VCaP (cell line): Measurements from ENCODE around the gene RBM3.

ENCODE experiments used
- H3K27ac ChIP-seq: fragments of 450-650 bp; 2 replicates; pipeline ENCODE4 v1.5.1; 2017
- CTCF ChIP-seq: fragments of 450-650 bp; conservative IDR thresholded peaks from 2 replicates; pipeline ENCODE4 v1.5.1; 2017; ENCODE audit warnings: mild to moderate bottlenecking, moderate library complexity

RBM3 gene

DNA sequence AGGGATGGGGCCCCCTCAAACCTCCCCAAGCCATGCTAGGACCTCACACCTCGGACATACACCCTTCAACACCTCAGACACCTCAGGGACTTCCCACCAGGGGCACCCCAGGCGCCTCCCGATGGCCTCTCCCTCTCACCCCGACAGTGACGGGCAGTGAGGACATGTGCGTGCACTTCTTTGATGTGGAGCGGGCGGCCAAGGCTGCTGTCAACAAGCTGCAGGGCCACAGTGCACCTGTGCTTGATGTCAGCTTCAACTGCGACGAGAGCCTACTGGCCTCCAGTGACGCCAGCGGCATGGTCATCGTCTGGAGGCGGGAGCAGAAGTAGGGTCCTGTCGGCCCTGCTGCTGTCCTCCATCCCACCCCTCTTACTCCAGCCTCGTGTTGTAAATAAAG lies 30.4 kb downstream of the RBM3 start:
- TF ChIP-seq CTCF = no peak
- no peak overlapping the region for H3K27ac ChIP-seq

- TF ChIP-seq CTCF = no peak
- no peak overlapping the region for H3K27ac ChIP-seq
Measured at GRCh38 chrX:48606091-48606490, 31.8 kb downstream of the RBM3 start.

- no peak for TF ChIP-seq CTCF
- no peak overlapping the region for H3K27ac ChIP-seq
Measured at GRCh38 chrX:48611703-48612102, 37.4 kb downstream of the RBM3 start.

GRCh38 chrX:48613502-48614160 lies 39.3 kb downstream of the RBM3 start:
- no peak overlapping the region for H3K27ac ChIP-seq
- TF ChIP-seq CTCF = no peak

DNA sequence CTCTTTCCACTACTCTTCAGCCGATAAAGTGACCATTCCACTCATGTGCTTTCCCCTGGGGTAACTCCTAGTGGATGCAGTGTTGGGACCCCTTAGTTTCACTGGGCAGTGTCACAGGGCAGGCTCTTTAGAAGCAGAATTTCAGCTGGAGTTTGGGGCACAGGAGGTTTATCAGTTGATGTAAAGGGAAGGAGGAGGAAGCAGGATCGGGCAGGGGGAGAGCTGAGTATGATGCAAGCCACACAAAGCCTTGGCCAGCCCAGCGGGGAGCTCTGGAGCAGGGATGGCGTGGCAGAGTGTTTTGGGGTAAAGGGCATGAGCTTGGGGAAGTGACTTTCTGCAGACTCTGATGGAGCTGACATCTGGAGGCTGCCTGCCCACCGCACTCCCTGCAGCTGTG lies 42.3 kb downstream of the RBM3 start:
- H3K27ac ChIP-seq = no peak overlapping the region
- no peak for TF ChIP-seq CTCF

GRCh38 chrX:48617542-48618340 lies 43.5 kb downstream of the RBM3 start:
- H3K27ac ChIP-seq = no peak overlapping the region
- TF ChIP-seq CTCF = no peak

DNA sequence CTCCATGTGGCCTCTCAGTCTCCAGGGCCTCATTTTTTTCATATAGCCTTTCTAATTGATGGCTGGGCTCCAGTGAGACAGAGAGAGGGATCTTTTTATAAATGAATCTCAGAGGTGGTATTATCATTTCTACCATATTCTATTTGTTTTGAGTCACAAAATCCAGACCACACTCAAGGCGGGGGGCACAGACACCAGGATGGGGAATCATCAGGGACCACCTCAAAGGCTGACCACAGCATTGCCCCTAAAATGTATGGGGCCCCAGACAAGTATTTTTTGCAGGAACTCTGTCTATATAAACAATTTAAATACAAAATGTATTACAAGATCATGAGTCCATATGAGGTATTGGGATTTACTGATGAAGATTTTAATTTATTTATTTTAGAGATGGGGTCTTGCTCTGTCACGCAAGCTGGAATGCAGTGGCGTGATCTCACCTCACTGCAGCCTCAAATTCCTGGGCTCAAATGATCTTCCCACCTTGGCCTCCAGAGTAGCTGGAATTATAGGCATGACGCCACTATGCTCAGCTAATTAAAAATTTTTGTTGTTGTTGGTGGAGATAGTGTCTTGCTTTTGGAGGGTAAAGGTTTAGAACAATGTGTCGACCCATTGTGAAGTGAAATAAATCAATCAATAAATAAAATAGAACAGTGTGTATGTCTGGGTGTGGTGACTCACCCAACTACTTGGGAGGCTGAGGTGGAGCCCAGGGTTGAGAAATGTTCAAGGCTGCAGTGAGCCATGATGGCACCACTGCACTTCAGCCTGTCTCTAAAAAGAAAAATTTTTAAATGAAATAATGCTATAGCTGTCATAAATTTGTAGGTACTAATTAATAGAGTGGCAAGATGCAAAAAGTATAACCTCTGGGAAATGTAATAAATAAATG lies 52.4 kb downstream of the RBM3 start:
- TF ChIP-seq CTCF = no peak
- no peak overlapping the region for H3K27ac ChIP-seq
